Measurements from ENCODE around the gene CCDC124.

GRCh38 chr19:17950310-17951156 lies 17.7 kb downstream of the CCDC124 start:
- TF ChIP-seq POLR2A (IDR thresholded peaks at IDR 0.05) (no peak), CTCF (IDR thresholded peaks at IDR 0.05 in 4 of 5, conservative IDR thresholded peaks at IDR 0.05 in 1 of 5) (no peak)
